ENCODE measurements around the gene CTNNA3. TPM values are rescaled to one million over a fixed set of nuclear protein-coding genes. Genes with fewer than 3 reads are reported as not detected.

CTNNA3 gene
- total RNA-seq, 1 experiment from 2014 or later: 0.85 TPM

GRCh38 chr10:66746246-66746645 lies 949.7 kb downstream of the CTNNA3 start:
- Histone ChIP-seq H3K36me3 (ENCODE audit: control insufficient read depth, insufficient read depth, low read length) (no peaks in the 10 kb centered on the region), H3K27ac (ENCODE audit: low read length) (no peak overlapping the region), H3K4me1 (ENCODE audit: control insufficient read depth, insufficient read depth, low read length) (no peaks in the 10 kb centered on the region), H3K9me3 (ENCODE audit: control insufficient read depth, insufficient read depth, low read depth, low read length) (no peaks in the 10 kb centered on the region), H3K4me3 (ENCODE audit: low read depth in 2 of 2, low read length in 2 of 2) (no peak overlapping the region), H3K27me3 (ENCODE audit: control insufficient read depth, insufficient read depth, low read length) (no peaks in the 10 kb centered on the region)
- ChIA-PET CTCF (no interaction called here), POLR2A (no interaction called here)
- ATAC-seq: no peak
- in situ Hi-C loops (cut with HindIII; ENCODE audit: low pct_unique_long_range_greater_than_20kb, low sequenced_read_pairs): no loop called here
- TF ChIP-seq CTCF (IDR thresholded peaks at IDR 0.05): no peak
- TF ChIP-seq, protein P1, sequence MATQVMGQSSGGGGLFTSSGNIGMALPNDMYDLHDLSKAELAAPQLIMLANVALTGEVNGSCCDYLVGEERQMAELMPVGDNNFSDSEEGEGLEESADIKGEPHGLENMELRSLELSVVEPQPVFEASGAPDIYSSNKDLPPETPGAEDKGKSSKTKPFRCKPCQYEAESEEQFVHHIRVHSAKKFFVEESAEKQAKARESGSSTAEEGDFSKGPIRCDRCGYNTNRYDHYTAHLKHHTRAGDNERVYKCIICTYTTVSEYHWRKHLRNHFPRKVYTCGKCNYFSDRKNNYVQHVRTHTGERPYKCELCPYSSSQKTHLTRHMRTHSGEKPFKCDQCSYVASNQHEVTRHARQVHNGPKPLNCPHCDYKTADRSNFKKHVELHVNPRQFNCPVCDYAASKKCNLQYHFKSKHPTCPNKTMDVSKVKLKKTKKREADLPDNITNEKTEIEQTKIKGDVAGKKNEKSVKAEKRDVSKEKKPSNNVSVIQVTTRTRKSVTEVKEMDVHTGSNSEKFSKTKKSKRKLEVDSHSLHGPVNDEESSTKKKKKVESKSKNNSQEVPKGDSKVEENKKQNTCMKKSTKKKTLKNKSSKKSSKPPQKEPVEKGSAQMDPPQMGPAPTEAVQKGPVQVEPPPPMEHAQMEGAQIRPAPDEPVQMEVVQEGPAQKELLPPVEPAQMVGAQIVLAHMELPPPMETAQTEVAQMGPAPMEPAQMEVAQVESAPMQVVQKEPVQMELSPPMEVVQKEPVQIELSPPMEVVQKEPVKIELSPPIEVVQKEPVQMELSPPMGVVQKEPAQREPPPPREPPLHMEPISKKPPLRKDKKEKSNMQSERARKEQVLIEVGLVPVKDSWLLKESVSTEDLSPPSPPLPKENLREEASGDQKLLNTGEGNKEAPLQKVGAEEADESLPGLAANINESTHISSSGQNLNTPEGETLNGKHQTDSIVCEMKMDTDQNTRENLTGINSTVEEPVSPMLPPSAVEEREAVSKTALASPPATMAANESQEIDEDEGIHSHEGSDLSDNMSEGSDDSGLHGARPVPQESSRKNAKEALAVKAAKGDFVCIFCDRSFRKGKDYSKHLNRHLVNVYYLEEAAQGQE (IDR thresholded peaks at IDR 0.05; ENCODE audit: insufficient read depth in 1 of 2, low read depth in 2 of 2, low read length in 1 of 2): no peak
- TF ChIP-seq SIN3A (IDR thresholded peaks at IDR 0.05; ENCODE audit: borderline replicate concordance, insufficient read depth, low read depth, low read length): no peak
- TF ChIP-seq TCF7L2 (IDR thresholded peaks at IDR 0.05; ENCODE audit: low read depth, low read length): no peak
- TF ChIP-seq POLR2AphosphoS5 (IDR thresholded peaks at IDR 0.05; ENCODE audit: low read depth, low read length): no peak
- intact Hi-C loops (cut with micrococcal nuclease; ENCODE audit: unreplicated experiment): no loop called here
- no peak for DNase-seq (ENCODE audit: low read depth, low spot score)
- BruUV-seq (replicated peaks): no TSS peak

- H3K36me3 ChIP-seq (ENCODE audit: control insufficient read depth, insufficient read depth, low read length): no peaks in the 10 kb centered on the region
- no peaks in the 10 kb centered on the region for H3K9me3 ChIP-seq (ENCODE audit: control insufficient read depth, insufficient read depth, low read depth, low read length)
- DNase-seq (ENCODE audit: low read depth, low spot score) (no peak), ATAC-seq (no peak)
- CTCF ChIA-PET: no interaction called here
- in situ Hi-C loops (cut with HindIII; ENCODE audit: low pct_unique_long_range_greater_than_20kb, low sequenced_read_pairs): no loop called here
- no peaks in the 10 kb centered on the region for H3K27me3 ChIP-seq (ENCODE audit: control insufficient read depth, insufficient read depth, low read length)
- POLR2A ChIA-PET: no interaction called here
- no peak overlapping the region for H3K4me3 ChIP-seq (ENCODE audit: low read depth in 2 of 2, low read length in 2 of 2)
- TF ChIP-seq POLR2AphosphoS5 (IDR thresholded peaks at IDR 0.05; ENCODE audit: low read depth, low read length) (no peak), SIN3A (IDR thresholded peaks at IDR 0.05; ENCODE audit: borderline replicate concordance, insufficient read depth, low read depth, low read length) (no peak), TCF7L2 (IDR thresholded peaks at IDR 0.05; ENCODE audit: low read depth, low read length) (no peak), CTCF (IDR thresholded peaks at IDR 0.05) (no peak)
- TF ChIP-seq, protein P1 (IDR thresholded peaks at IDR 0.05; ENCODE audit: insufficient read depth in 1 of 2, low read depth in 2 of 2, low read length in 1 of 2): no peak
- no peak overlapping the region for H3K27ac ChIP-seq (ENCODE audit: low read length)
- intact Hi-C loops (cut with micrococcal nuclease; ENCODE audit: unreplicated experiment): no loop called here
- no peaks in the 10 kb centered on the region for H3K4me1 ChIP-seq (ENCODE audit: control insufficient read depth, insufficient read depth, low read length)
- no TSS peak for BruUV-seq (replicated peaks)
Measured at GRCh38 chr10:66744915-66745314, 951.1 kb downstream of the CTNNA3 start.
